Body of pancreas (tissue), 4 donors: ENCODE measurements around the gene SLC9A1. TPM values are rescaled to one million over a fixed set of nuclear protein-coding genes. Genes with fewer than 3 reads are reported as not detected.
"Not testable (repeated sequence)": the region's sequence is repeated elsewhere in the genome, so short reads cannot be mapped to it uniquely, and the experiment has no call there.

ENCODE experiments used
- ATAC-seq: fragments of 150-250 bp; one replicate; pipeline ENCODE4 v1.9.1; 2016
- DNase-seq, 4 donors: peaks; one replicate each; pipeline ENCODE4 v3.0.0-alpha.2; 2019
- H3K27ac ChIP-seq, 4 donors: fragments of 200-600 bp; sonication (generic); 1 replicate in 3 of 4; 2 replicates in 1 of 4; pipeline versions ENCODE4 v1.5.1 to v1.6.1; 2016 to 2019; ENCODE audit warnings: mild to moderate bottlenecking in 1 of 4, mixed read lengths in 1 of 4, moderate library complexity in 1 of 4
- H3K27me3 ChIP-seq, 2 donors: fragments of 200-600 bp; sonication (generic); one replicate each; pipeline ENCODE4 v1.6.0; 2016; ENCODE audit warnings: mild to moderate bottlenecking in 1 of 2
- H3K36me3 ChIP-seq, 2 donors: fragments of 200-600 bp; sonication (generic); replicated peaks in 1 of 2; 2 replicates each; pipeline ENCODE4 v1.5.1; 2016; ENCODE audit warnings: low read depth in 2 of 2; ENCODE audit not compliant: insufficient read depth in 1 of 2
- H3K4me1 ChIP-seq: fragments of 200-600 bp; sonication (generic); one replicate; pipeline ENCODE4 v1.6.0; 2016
- H3K4me3 ChIP-seq, 2 donors: fragments of 200-600 bp; sonication (generic); 1 replicate in 1 of 2; 2 replicates in 1 of 2; pipeline ENCODE4 v1.5.1; 2016 to 2019
- H3K9me3 ChIP-seq, 3 donors: fragments of 200-600 bp; sonication (generic); 1 replicate in 2 of 3; 2 replicates in 1 of 3; pipeline ENCODE4 v1.5.1; 2016
- CTCF ChIP-seq, 7 experiments: fragments of 450-650 bp in 4 of 7; fragments of 200-600 bp in 3 of 7; sonication (generic) in 3 of 7; IDR thresholded peaks; one replicate each; pipeline ENCODE4 v1.5.1; 2016 to 2019; ENCODE audit warnings: antibody characterized with exemption in 7 of 7
- POLR2A ChIP-seq, 3 donors: fragments of 450-650 bp; IDR thresholded peaks; one replicate each; pipeline ENCODE4 v1.6.1; 2016; ENCODE audit warnings: antibody characterized with exemption in 3 of 3, mild to moderate bottlenecking in 2 of 3
- WGBS, 2 donors: methylation state at CpG; one replicate each; pipeline ENCODE4 v1.1.5; 2017; 5-methylcytosine and 5-hydroxymethylcytosine counted together
- intact Hi-C: fragments of 100-400 bp; cut with DNase I; formaldehyde crosslinking; loops from one replicate; pipeline ENCODE4 v1.15.1; 2023
- total RNA-seq, 2 donors: library from RNA; depleted of rRNA; stranded (reverse); fragments of >200 nt; gene quantifications; one replicate each; pipeline ENCODE4 v1.1.0, GENCODE V29; 2016

Gene SLC9A1
- total RNA-seq, 2 donors from 2014 or later, result 6.9 to 7.8 TPM

- H3K4me3 ChIP-seq, result no peak overlapping the region
- H3K27ac ChIP-seq, result no peak overlapping the region
- no peaks in the 10 kb centered on the region for H3K36me3 ChIP-seq
- H3K4me1 ChIP-seq, result no peaks in the 10 kb centered on the region
- no peak for DNase-seq
- no peak for TF ChIP-seq CTCF (IDR thresholded peaks at IDR 0.05)
- no peak for TF ChIP-seq POLR2A (IDR thresholded peaks at IDR 0.05)
- no peaks in the 10 kb centered on the region for H3K27me3 ChIP-seq
- intact Hi-C loops, result no loop called here
- no peaks in the 10 kb centered on the region for H3K9me3 ChIP-seq
- WGBS, 2 donors, result 78 to 84% methylated on average over 4 of the region's 4 CpGs
- ATAC-seq, result no peak
Measured at GRCh38 chr1:27176323-27176722, 21.4 kb upstream of the SLC9A1 start.

GRCh38 chr1:27172992-27173391, 18.1 kb upstream of the SLC9A1 start:
- H3K4me3 ChIP-seq, H3K36me3 ChIP-seq, H3K9me3 ChIP-seq, H3K27me3 ChIP-seq, intact Hi-C loops, ATAC-seq, H3K4me1 ChIP-seq, DNase-seq, H3K27ac ChIP-seq: not testable (repeated sequence)
- 83% methylated on average over 5 of the region's 5 CpGs for WGBS, 2 donors

- Histone ChIP-seq H3K36me3 (no peaks in the 10 kb centered on the region), H3K4me1 (no peaks in the 10 kb centered on the region), H3K27me3 (no peaks in the 10 kb centered on the region), H3K27ac (no peak overlapping the region), H3K4me3 (no peak overlapping the region), H3K9me3 (no peaks in the 10 kb centered on the region)
- ATAC-seq, result no peak
- WGBS, 2 donors, result 63 to 65% methylated on average over 4 of the region's 4 CpGs
- TF ChIP-seq CTCF (IDR thresholded peaks at IDR 0.05) (no peak), POLR2A (IDR thresholded peaks at IDR 0.05) (no peak)
- no peak for DNase-seq
- intact Hi-C loops, result no loop called here
Measured at GRCh38 chr1:27166929-27167328, 12.0 kb upstream of the SLC9A1 start.

- no peak for ATAC-seq
- H3K4me1 ChIP-seq, result no peaks in the 10 kb centered on the region
- DNase-seq, result no peak
- no peaks in the 10 kb centered on the region for H3K9me3 ChIP-seq
- no peak overlapping the region for H3K27ac ChIP-seq
- H3K27me3 ChIP-seq, result no peaks in the 10 kb centered on the region
- 61 to 67% methylated on average over 1 of the region's 1 CpG for WGBS, 2 donors
- no peak overlapping the region for H3K4me3 ChIP-seq
- intact Hi-C loops, result no loop called here
- TF ChIP-seq CTCF (IDR thresholded peaks at IDR 0.05) (no peak), POLR2A (IDR thresholded peaks at IDR 0.05) (no peak)
- no peaks in the 10 kb centered on the region for H3K36me3 ChIP-seq
Measured at GRCh38 chr1:27166351-27166802, 11.5 kb upstream of the SLC9A1 start.

- TF ChIP-seq CTCF (IDR thresholded peaks at IDR 0.05), result no peak
- TF ChIP-seq POLR2A (IDR thresholded peaks at IDR 0.05), result no peak
- Histone ChIP-seq H3K4me1 (no peaks in the 10 kb centered on the region), H3K9me3 (no peaks in the 10 kb centered on the region), H3K27ac (no peak overlapping the region), H3K36me3 (no peaks in the 10 kb centered on the region), H3K4me3 (no peak overlapping the region), H3K27me3 (no peaks in the 10 kb centered on the region)
- 81 to 87% methylated on average over 6 of the region's 6 CpGs for WGBS, 2 donors
- ATAC-seq, result no peak
- intact Hi-C loops, result no loop called here
- DNase-seq, result no peak
Measured at GRCh38 chr1:27163093-27163492, 8.2 kb upstream of the SLC9A1 start.
